ENCODE results near the gene ELOA. TPM values are rescaled to one million over a fixed set of nuclear protein-coding genes. Genes with fewer than 3 reads are reported as not detected.

The ELOA gene
- total and polyA plus RNA-seq, 9 of the 15 experiments (the other 6 are each of a cell fraction or from before 2014, with no cell fraction given): 31.9 to 98.6 (median 61.3) TPM

DNA sequence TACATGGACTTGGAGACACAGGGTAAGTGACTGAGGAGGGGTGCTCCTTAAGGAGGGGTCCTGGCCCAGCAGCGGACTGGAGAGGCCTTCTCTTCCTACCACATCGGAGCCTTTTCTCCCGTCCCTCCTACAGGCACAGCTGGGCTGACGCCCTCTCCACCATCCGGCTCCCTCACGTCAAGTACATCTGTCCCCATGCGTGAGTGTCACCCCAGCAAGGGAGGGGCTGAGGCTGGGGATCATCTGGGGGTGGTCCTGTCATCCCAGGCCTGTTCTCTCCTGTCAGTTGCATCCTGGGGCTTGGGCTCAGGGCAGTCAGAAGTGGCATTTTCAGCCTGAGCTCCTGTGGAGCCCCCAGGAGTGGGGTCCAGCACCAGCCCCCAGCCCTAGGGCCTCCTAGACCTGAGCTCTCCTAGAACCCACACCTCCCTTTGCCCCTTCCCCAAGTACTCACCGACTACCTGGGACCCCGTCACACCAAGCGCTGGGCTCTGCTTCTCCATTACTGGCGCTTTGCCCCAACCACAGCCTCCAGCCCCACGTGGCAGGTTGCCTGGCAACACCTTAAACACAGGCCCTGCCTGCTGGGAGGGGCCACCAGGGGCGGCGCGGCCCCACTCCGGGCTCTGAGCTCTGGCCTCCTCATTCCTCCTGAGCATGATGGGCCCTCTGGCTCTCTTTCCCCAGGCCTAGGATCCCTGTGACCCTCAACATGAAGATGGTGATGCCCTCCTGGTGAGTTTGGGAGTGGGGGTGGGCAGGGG lies 49.9 kb downstream of the ELOA start (continued):
- TF ChIP-seq CUX1 (CRISPR knock-in tag; IDR thresholded peaks at IDR 0.05) (no peak), LCOR (CRISPR knock-in tag; IDR thresholded peaks at IDR 0.05) (no peak), SMAD2 (IDR thresholded peaks at IDR 0.05; ENCODE audit: low read depth, low read length) (no peak), ZNF184 (CRISPR knock-in tag; IDR thresholded peaks at IDR 0.05) (no peak), SIRT6 (IDR thresholded peaks at IDR 0.05; ENCODE audit: low read depth, low read length) (no peak), NFIX (CRISPR knock-in tag; IDR thresholded peaks at IDR 0.05; ENCODE audit: low read depth) (no peak), BACH1 (tag; IDR thresholded peaks at IDR 0.05) (no peak), NCOA1 (IDR thresholded peaks at IDR 0.05; ENCODE audit: low read depth) (no peak), ZNF282 (CRISPR knock-in tag; IDR thresholded peaks at IDR 0.05) (no peak), PREB (CRISPR knock-in tag; IDR thresholded peaks at IDR 0.05) (no peak), ZKSCAN8 (CRISPR knock-in tag; IDR thresholded peaks at IDR 0.05) (no peak), ZNF224 (CRISPR knock-in tag; IDR thresholded peaks at IDR 0.05) (no peak), ZNF57 (CRISPR knock-in tag; IDR thresholded peaks at IDR 0.05) (no peak), ARHGAP35 (IDR thresholded peaks at IDR 0.05; ENCODE audit: partially characterized antibody) (no peak), CC2D1A (IDR thresholded peaks at IDR 0.05) (no peak), ZNF232 (CRISPR knock-in tag; IDR thresholded peaks at IDR 0.05) (no peak), POLR2G (IDR thresholded peaks at IDR 0.05; ENCODE audit: low read depth, low read length) (peak; percentile 74), ETV1 (tag; conservative IDR thresholded peaks at IDR 0.05; ENCODE audit: low read depth) (no peak)
- TF ChIP-seq, protein P1, sequence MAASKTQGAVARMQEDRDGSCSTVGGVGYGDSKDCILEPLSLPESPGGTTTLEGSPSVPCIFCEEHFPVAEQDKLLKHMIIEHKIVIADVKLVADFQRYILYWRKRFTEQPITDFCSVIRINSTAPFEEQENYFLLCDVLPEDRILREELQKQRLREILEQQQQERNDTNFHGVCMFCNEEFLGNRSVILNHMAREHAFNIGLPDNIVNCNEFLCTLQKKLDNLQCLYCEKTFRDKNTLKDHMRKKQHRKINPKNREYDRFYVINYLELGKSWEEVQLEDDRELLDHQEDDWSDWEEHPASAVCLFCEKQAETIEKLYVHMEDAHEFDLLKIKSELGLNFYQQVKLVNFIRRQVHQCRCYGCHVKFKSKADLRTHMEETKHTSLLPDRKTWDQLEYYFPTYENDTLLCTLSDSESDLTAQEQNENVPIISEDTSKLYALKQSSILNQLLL (CRISPR knock-in tag; IDR thresholded peaks at IDR 0.05; ENCODE audit: borderline replicate concordance): no peak
- TF ChIP-seq, protein P2, sequence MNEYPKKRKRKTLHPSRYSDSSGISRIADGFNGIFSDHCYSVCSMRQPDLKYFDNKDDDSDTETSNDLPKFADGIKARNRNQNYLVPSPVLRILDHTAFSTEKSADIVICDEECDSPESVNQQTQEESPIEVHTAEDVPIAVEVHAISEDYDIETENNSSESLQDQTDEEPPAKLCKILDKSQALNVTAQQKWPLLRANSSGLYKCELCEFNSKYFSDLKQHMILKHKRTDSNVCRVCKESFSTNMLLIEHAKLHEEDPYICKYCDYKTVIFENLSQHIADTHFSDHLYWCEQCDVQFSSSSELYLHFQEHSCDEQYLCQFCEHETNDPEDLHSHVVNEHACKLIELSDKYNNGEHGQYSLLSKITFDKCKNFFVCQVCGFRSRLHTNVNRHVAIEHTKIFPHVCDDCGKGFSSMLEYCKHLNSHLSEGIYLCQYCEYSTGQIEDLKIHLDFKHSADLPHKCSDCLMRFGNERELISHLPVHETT (CRISPR knock-in tag; conservative IDR thresholded peaks at IDR 0.05 in 1 of 2, IDR thresholded peaks at IDR 0.05 in 1 of 2): no peak

Data from K562 (cell line).